AG04450 (cell line): ENCODE data around the gene RASA3. TPM values are rescaled to one million over a fixed set of nuclear protein-coding genes. Genes with fewer than 3 reads are reported as not detected.

Experiments used
- CTCF ChIA-PET: fragments of 300-600, 350-600 bp; formaldehyde crosslinking; extraction: SDS; loops from one replicate; lab custom pipeline; 2022; ENCODE audit warnings: antibody characterized with exemption, inconsistent platforms; lab: Charles Lee
- POLR2A ChIA-PET: fragments of 350-600 bp; formaldehyde crosslinking; extraction: SDS; loops from one replicate; lab custom pipeline; 2021; ENCODE audit warnings: antibody characterized with exemption, inconsistent platforms; lab: Yijun Ruan, JAX
- DNase-seq: peaks from one replicate; pipeline ENCODE4 v3.0.0-alpha.2; 2011; ENCODE audit warnings: low read depth, low spot score
- H3K27ac ChIP-seq: one replicate; pipeline ENCODE4 v1.5.1; 2012; ENCODE audit warnings: low read depth, low read length, control low read depth
- H3K27me3 ChIP-seq: one replicate; pipeline ENCODE4 v1.6.0; 2012; ENCODE audit warnings: low read length; ENCODE audit not compliant: control insufficient read depth, insufficient read depth
- H3K4me3 ChIP-seq: 2 replicates; pipeline ENCODE4 v1.5.1; 2011; ENCODE audit warnings: mild to moderate bottlenecking, low read depth, low read length, control low read depth
- H3K9me3 ChIP-seq: 2 replicates; pipeline ENCODE4 v1.5.1; 2012; ENCODE audit warnings: low read length; ENCODE audit not compliant: control insufficient read depth, insufficient read depth
- polyA plus RNA-seq: library from polyadenylated mRNA; depleted of rRNA; stranded (reverse); fragments of >200 nt; gene quantifications from 2 replicates; pipeline ENCODE4 v1.2.3, GENCODE V29; 2011
- TF ChIP-seq, protein P1 (sequence below): IDR thresholded peaks from 2 replicates; pipeline ENCODE4 v1.5.1; 2011; ENCODE audit warnings: low read depth, low read length, control low read depth, inconsistent platforms

RASA3 gene
- polyA plus RNA-seq, 1 experiment = 25.2 TPM

DNA sequence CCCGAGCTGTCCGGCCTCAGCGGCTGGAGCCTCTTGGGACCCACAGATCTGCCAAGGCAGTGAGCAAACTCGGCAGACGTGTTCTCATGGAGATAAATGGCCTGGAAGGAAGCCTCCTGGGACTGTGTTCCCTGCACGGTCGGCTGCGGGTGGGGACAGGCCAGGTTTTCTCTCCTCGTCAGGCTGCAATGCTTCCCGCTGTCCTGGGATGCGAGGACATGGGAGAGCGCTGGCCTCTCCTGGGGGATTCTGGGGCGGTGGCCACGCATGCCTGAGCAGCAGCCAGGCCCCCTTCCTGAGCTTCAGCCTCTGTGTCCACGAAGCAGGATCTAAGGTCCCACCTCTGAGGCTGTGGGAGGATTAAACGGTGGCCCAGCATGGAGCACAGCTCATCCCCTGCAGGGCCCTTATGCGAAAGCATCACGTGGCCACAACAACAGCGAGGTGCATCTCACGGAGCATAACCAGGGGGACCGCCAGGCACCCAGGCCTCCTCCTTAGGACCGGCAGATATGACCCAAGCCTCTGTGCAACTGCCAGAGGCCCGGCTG is 137.3 kb downstream of the RASA3 start:
- Histone ChIP-seq H3K4me3 (no peak overlapping the region), H3K9me3 (peaks cover 2% of the 10 kb centered on the region; the same call in 1 of the 2 replicates), H3K27ac (no peak overlapping the region), H3K27me3 (no peaks in the 10 kb centered on the region)
- TF ChIP-seq, protein P1, sequence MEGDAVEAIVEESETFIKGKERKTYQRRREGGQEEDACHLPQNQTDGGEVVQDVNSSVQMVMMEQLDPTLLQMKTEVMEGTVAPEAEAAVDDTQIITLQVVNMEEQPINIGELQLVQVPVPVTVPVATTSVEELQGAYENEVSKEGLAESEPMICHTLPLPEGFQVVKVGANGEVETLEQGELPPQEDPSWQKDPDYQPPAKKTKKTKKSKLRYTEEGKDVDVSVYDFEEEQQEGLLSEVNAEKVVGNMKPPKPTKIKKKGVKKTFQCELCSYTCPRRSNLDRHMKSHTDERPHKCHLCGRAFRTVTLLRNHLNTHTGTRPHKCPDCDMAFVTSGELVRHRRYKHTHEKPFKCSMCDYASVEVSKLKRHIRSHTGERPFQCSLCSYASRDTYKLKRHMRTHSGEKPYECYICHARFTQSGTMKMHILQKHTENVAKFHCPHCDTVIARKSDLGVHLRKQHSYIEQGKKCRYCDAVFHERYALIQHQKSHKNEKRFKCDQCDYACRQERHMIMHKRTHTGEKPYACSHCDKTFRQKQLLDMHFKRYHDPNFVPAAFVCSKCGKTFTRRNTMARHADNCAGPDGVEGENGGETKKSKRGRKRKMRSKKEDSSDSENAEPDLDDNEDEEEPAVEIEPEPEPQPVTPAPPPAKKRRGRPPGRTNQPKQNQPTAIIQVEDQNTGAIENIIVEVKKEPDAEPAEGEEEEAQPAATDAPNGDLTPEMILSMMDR = no peak
- ChIA-PET CTCF (no interaction called here), POLR2A (no interaction called here)
- DNase-seq = no peak

DNA sequence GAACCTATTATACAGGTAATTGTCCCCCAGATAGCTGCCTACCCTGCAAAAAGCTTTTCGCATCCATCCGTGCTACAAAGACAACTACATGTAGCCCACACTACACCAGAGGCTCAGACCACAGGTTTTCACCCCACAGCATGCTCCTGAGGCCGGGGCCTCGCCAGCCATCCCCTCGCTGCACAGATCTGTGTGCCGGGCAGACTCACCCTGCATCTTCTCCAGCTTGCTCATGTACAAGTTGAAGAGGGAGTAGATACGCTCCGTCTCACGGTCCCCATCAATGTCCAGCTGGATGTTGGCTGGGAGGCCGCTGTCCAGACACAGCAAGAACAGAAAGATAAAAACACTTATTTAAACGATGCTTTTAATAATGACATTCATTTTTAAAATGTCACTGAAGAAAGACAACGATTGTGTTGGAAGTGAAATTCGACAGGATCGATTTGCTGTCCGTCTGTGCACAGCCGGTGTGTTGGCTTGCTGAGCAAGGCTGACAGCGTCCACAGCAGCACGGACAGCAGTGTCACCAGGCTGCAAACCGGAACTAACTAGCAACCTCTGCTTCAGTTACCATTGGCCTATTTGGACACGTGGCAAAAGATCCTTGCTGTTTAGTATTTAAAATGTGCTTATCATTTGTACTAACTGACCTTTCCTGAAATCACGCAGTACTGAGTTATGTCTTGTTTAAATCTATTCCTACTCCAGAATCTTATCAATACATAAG is 140.0 kb downstream of the RASA3 start:
- Histone ChIP-seq H3K27me3 (no peaks in the 10 kb centered on the region), H3K27ac (no peak overlapping the region), H3K4me3 (no peak overlapping the region), H3K9me3 (peaks cover 2% of the 10 kb centered on the region; the same call in 1 of the 2 replicates)
- no peak for DNase-seq
- TF ChIP-seq, protein P1 = no peak
- ChIA-PET POLR2A (no interaction called here), CTCF (no interaction called here)

DNA sequence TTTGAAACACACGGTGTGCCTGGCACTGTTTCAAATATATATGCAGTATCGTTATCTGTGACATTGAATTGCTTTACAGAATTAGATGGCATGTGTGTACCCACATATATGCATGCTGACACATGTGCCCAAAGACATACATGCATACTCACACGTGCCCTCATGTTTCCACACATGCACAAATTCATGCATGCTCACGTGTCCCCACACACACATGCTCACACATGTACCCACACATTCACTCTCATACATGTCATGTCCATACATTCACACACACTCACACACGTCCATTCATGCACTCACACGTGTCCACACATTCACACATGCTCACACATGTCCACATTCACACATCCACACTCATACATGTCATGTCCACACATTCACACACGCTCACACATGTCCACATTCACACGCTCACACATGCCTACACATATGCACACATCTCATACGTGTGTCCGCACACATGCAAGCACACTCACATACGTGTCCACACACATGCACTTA is 140.7 kb downstream of the RASA3 start:
- CTCF ChIA-PET = no interaction called here
- no peak for DNase-seq
- H3K4me3 ChIP-seq = no peak overlapping the region
- H3K27me3 ChIP-seq = no peaks in the 10 kb centered on the region
- TF ChIP-seq, protein P1 = no peak
- POLR2A ChIA-PET = no interaction called here
- peaks cover 2% of the 10 kb centered on the region; the same call in 1 of the 2 replicates for H3K9me3 ChIP-seq
- H3K27ac ChIP-seq = no peak overlapping the region

DNA sequence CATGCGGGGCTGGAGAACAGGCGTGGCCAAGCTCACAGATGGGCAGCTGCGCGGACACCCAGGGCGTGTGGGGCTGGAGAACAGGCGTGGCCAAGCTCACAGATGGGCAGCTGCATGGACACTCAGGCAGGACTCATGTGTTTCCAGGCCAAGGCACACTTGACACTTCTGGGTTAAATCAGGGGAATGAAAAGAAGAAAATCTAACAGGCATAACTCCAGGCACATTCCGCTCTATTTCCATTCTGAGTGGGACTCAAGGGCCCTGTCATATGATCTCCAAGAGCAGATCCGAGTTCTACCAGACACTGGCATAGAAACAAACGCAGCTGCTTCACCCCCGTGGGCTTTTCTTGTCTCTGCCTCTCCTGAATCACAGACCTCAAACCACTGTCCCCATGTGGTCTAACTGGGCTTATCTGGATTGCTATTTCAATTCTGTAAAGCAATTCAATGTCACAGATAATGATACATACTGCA is 141.2 kb downstream of the RASA3 start:
- no peak overlapping the region for H3K27ac ChIP-seq
- H3K4me3 ChIP-seq = no peak overlapping the region
- no peaks in the 10 kb centered on the region for H3K27me3 ChIP-seq
- ChIA-PET POLR2A (no interaction called here), CTCF (no interaction called here)
- no peak for DNase-seq
- TF ChIP-seq, protein P1 = no peak
- H3K9me3 ChIP-seq = peaks cover 2% of the 10 kb centered on the region; the same call in 1 of the 2 replicates

DNA sequence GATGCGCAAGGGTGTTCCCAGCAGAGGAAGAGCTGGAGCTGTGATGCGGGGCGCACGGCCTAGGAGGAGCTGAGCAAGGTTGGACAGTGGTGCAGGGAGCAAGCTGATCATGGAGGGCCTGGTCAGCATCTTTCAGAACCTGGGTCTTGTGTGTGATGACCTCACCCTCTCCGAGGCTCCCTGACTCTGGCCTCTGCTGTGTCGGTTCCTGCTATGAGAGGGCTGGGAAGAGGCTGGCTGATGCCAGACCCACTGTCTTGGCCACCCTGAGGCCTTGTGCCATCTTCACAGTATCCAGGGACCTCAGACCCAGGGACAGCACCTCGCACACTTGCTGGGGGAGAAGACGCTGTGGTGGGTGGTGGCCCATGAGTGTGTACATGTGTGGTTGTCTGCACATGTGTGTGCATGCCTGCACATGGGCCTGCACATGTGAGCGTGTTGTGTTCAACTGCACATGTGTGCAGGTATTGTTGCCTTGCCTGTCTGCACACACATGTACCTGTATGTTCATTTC is 142.0 kb downstream of the RASA3 start:
- no peak overlapping the region for H3K27ac ChIP-seq
- CTCF ChIA-PET = no interaction called here
- POLR2A ChIA-PET = no interaction called here

More for the DNA sequence above, 142.0 kb downstream of the RASA3 start:
- TF ChIP-seq, protein P1 = no peak
- H3K4me3 ChIP-seq = no peak overlapping the region
- peaks cover 2% of the 10 kb centered on the region; the same call in 1 of the 2 replicates for H3K9me3 ChIP-seq
- no peaks in the 10 kb centered on the region for H3K27me3 ChIP-seq
- DNase-seq = no peak
